HepG2 (cell line): ENCODE measurements around the gene SELENOI. TPM values are rescaled to one million over a fixed set of nuclear protein-coding genes. Genes with fewer than 3 reads are reported as not detected.
A peak's percentile ranks its signal among the peaks of the same experiment; 100 is the strongest.

Experiments used
- ARID2 ChIP-seq: sonication (generic); formaldehyde crosslinking; IDR thresholded peaks from 2 replicates; pipeline ENCODE4 v1.8.1; 2022; ENCODE audit warnings: mild to moderate bottlenecking, missing genetic modification reagents, borderline replicate concordance
- BCL3 ChIP-seq: sonication (generic); formaldehyde crosslinking; IDR thresholded peaks from 2 replicates; pipeline ENCODE4 v1.5.1; 2020; ENCODE audit warnings: mild to moderate bottlenecking, missing genetic modification reagents, moderate library complexity
- ERF ChIP-seq: IDR thresholded peaks from 2 replicates; pipeline ENCODE4 v1.6.1; 2018; ENCODE audit warnings: missing biosample characterization, missing genetic modification reagents
- ETV6 ChIP-seq: sonication (generic); formaldehyde crosslinking; conservative IDR thresholded peaks from 2 replicates; pipeline ENCODE4 v1.4.0; 2020; ENCODE audit warnings: missing genetic modification reagents
- FOXK1 ChIP-seq: sonication (generic); formaldehyde crosslinking; IDR thresholded peaks from 2 replicates; pipeline ENCODE4 v1.4.0; 2020; ENCODE audit warnings: low read depth, missing genetic modification reagents, borderline replicate concordance
- FOXO1 ChIP-seq: sonication (generic); formaldehyde crosslinking; IDR thresholded peaks from 2 replicates; pipeline ENCODE4 v1.4.0; 2020; ENCODE audit warnings: missing genetic modification reagents
- GATAD2A ChIP-seq: IDR thresholded peaks from 2 replicates; pipeline ENCODE4 v1.6.1; 2016
- KMT2A ChIP-seq: sonication (generic); formaldehyde crosslinking; IDR thresholded peaks from 2 replicates; pipeline ENCODE4 v1.4.0; 2020; ENCODE audit warnings: missing genetic modification reagents
- MED13 ChIP-seq: sonication (generic); formaldehyde crosslinking; IDR thresholded peaks from 2 replicates; pipeline ENCODE4 v1.5.0; 2020; ENCODE audit warnings: missing genetic modification reagents
- MIER3 ChIP-seq: IDR thresholded peaks from 2 replicates; pipeline ENCODE4 v1.6.1; 2016; ENCODE audit warnings: missing compliant biosample characterization, borderline replicate concordance
- NBN ChIP-seq: fragments of 450-650 bp; conservative IDR thresholded peaks from 2 replicates; pipeline ENCODE4 v1.6.1; 2017
- RXRB ChIP-seq: IDR thresholded peaks from 2 replicates; pipeline ENCODE4 v1.6.1; 2016; ENCODE audit warnings: borderline replicate concordance, missing genetic modification reagents, missing compliant biosample characterization
- XRCC5 ChIP-seq: fragments of 200-400 bp; formaldehyde crosslinking; optimal IDR thresholded peaks from 2 replicates; pipeline ENCODE3; 2017; ENCODE audit warnings: mild to moderate bottlenecking, low read length
- ZNF12 ChIP-seq: sonication (generic); formaldehyde crosslinking; IDR thresholded peaks from 2 replicates; pipeline ENCODE4 v1.5.0; 2020; ENCODE audit warnings: missing genetic modification reagents
- ZNF274 ChIP-seq: sonication (generic); formaldehyde crosslinking; IDR thresholded peaks from 2 replicates; pipeline ENCODE4 v1.5.1; 2020; ENCODE audit warnings: mild to moderate bottlenecking, missing genetic modification reagents
- ZNF331 ChIP-seq: sonication (generic); formaldehyde crosslinking; IDR thresholded peaks from 2 replicates; pipeline ENCODE4 v1.4.0; 2020; ENCODE audit warnings: missing genetic modification reagents
- ZNF350 ChIP-seq: sonication (generic); formaldehyde crosslinking; IDR thresholded peaks from 2 replicates; pipeline ENCODE4 v1.4.0; 2020; ENCODE audit warnings: mild to moderate bottlenecking, low read depth, missing genetic modification reagents, borderline replicate concordance
- ZNF44 ChIP-seq: sonication (generic); formaldehyde crosslinking; IDR thresholded peaks from 2 replicates; pipeline ENCODE4 v1.5.1; 2020; ENCODE audit warnings: mild to moderate bottlenecking, missing genetic modification reagents
- ZNF549 ChIP-seq: sonication (generic); formaldehyde crosslinking; IDR thresholded peaks from 2 replicates; pipeline ENCODE4 v1.5.0; 2020; ENCODE audit warnings: missing genetic modification reagents
- ZNF746 ChIP-seq: sonication (generic); formaldehyde crosslinking; IDR thresholded peaks from 2 replicates; pipeline ENCODE4 v1.8.0; 2022; ENCODE audit warnings: mild to moderate bottlenecking, missing genetic modification reagents
- ZNF788 ChIP-seq: sonication (generic); formaldehyde crosslinking; IDR thresholded peaks from 2 replicates; pipeline ENCODE4 v1.5.0; 2020; ENCODE audit warnings: mild to moderate bottlenecking, missing genetic modification reagents, borderline replicate concordance
- ZSCAN9 ChIP-seq: IDR thresholded peaks from 2 replicates; pipeline ENCODE4 v1.6.1; 2016; ENCODE audit warnings: borderline replicate concordance
- polyA plus RNA-seq, 8 experiments: library from polyadenylated mRNA; depleted of rRNA in 3 of 8; stranded (reverse) in 7 of 8; unstranded in 1 of 8; fragments of >200 nt; fragmentation: Illumina TruSeq in 4 of 8; extraction: Trizol in 4 of 8; gene quantifications; 2 replicates each; pipeline versions ENCODE4 v1.2.1 to v1.2.3, GENCODE V29; 2011 to 2016; ENCODE audit warnings: low read depth in 4 of 8, missing spikeins in 1 of 8, mixed read lengths in 1 of 8; ENCODE audit not compliant: insufficient read depth in 1 of 8
- total RNA-seq, 5 experiments: library from RNA; depleted of rRNA; stranded (reverse); fragments of >200 nt; fragmentation: Illumina TruSeq; extraction: Trizol; gene quantifications; 2 replicates each; pipeline ENCODE4 v1.2.3, GENCODE V29; 2016; ENCODE audit warnings: low read depth in 1 of 5
- TF ChIP-seq, protein P1 (sequence below): sonication (generic); formaldehyde crosslinking; IDR thresholded peaks from 2 replicates; pipeline ENCODE4 v1.4.0; 2020; ENCODE audit warnings: missing genetic modification reagents, borderline replicate concordance
- TF ChIP-seq, protein P2 (sequence below): IDR thresholded peaks from 2 replicates; pipeline ENCODE4 v1.6.1; 2016; ENCODE audit warnings: missing compliant biosample characterization, missing genetic modification reagents, borderline replicate concordance

SELENOI gene
- total and polyA plus RNA-seq, 2 of the 13 experiments (the other 11 are each of a cell fraction or from before 2014, with no cell fraction given) = 27.7 to 60.3 TPM

GRCh38 chr2:26330114-26330549 is 15.8 kb upstream of the SELENOI start (continued):
- 0 out of 2 replicates have a peak, but pooled peaks have one; percentile 20 for TF ChIP-seq BCL3
- TF ChIP-seq ZNF746 (CRISPR knock-in tag) = no peak
- TF ChIP-seq GATAD2A = peak; percentile 41; the same call in 1 of the 2 replicates
- TF ChIP-seq, protein P1, sequence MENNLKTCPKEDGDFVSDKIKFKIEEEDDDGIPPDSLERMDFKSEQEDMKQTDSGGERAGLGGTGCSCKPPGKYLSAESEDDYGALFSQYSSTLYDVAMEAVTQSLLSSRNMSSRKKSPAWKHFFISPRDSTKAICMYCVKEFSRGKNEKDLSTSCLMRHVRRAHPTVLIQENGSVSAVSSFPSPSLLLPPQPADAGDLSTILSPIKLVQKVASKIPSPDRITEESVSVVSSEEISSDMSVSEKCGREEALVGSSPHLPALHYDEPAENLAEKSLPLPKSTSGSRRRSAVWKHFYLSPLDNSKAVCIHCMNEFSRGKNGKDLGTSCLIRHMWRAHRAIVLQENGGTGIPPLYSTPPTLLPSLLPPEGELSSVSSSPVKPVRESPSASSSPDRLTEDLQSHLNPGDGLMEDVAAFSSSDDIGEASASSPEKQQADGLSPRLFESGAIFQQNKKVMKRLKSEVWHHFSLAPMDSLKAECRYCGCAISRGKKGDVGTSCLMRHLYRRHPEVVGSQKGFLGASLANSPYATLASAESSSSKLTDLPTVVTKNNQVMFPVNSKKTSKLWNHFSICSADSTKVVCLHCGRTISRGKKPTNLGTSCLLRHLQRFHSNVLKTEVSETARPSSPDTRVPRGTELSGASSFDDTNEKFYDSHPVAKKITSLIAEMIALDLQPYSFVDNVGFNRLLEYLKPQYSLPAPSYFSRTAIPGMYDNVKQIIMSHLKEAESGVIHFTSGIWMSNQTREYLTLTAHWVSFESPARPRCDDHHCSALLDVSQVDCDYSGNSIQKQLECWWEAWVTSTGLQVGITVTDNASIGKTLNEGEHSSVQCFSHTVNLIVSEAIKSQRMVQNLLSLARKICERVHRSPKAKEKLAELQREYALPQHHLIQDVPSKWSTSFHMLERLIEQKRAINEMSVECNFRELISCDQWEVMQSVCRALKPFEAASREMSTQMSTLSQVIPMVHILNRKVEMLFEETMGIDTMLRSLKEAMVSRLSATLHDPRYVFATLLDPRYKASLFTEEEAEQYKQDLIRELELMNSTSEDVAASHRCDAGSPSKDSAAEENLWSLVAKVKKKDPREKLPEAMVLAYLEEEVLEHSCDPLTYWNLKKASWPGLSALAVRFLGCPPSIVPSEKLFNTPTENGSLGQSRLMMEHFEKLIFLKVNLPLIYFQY (CRISPR knock-in tag) = peak; percentile 34; the same call in 1 of the 2 replicates
- TF ChIP-seq ZNF788 (CRISPR knock-in tag) = no peak
- peak; percentile 50; the same call in 1 of the 2 replicates for TF ChIP-seq RXRB
- TF ChIP-seq KMT2A (CRISPR knock-in tag) = peak; percentile 27; the same call in 1 of the 2 replicates
- TF ChIP-seq ZNF331 = peak; percentile 79; the same call in 1 of the 2 replicates
- peak; percentile 43; the same call in 1 of the 2 replicates for TF ChIP-seq ZNF12 (CRISPR knock-in tag)
- TF ChIP-seq ZNF350 (CRISPR knock-in tag) = peak; percentile 42; the same call in 1 of the 2 replicates
- TF ChIP-seq, protein P2, sequence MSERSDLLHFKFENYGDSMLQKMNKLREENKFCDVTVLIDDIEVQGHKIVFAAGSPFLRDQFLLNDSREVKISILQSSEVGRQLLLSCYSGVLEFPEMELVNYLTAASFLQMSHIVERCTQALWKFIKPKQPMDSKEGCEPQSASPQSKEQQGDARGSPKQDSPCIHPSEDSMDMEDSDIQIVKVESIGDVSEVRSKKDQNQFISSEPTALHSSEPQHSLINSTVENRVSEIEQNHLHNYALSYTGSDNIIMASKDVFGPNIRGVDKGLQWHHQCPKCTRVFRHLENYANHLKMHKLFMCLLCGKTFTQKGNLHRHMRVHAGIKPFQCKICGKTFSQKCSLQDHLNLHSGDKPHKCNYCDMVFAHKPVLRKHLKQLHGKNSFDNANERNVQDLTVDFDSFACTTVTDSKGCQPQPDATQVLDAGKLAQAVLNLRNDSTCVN (CRISPR knock-in tag) = peak; percentile 25; the same call in 1 of the 2 replicates
- 0 out of 2 replicates have a peak, but pooled peaks have one; percentile 17 for TF ChIP-seq ZNF44 (CRISPR knock-in tag)
- TF ChIP-seq ZNF549 (CRISPR knock-in tag) = no peak
- peak; percentile 67; the same call in 1 of the 2 replicates for TF ChIP-seq ZSCAN9 (CRISPR knock-in tag)
- 0 out of 2 replicates have a peak, but pooled peaks have one; percentile 30 for TF ChIP-seq ETV6 (CRISPR knock-in tag)
- peak; percentile 93 for TF ChIP-seq XRCC5
- TF ChIP-seq NBN = no peak
- TF ChIP-seq FOXO1 (CRISPR knock-in tag) = no peak
- TF ChIP-seq ZNF274 (CRISPR knock-in tag) = 0 out of 2 replicates have a peak, but pooled peaks have one; percentile 46
- TF ChIP-seq MIER3 (CRISPR knock-in tag) = 0 out of 2 replicates have a peak, but pooled peaks have one; percentile 65
- TF ChIP-seq ARID2 (CRISPR knock-in tag) = no peak
- no peak for TF ChIP-seq FOXK1
- TF ChIP-seq MED13 (CRISPR knock-in tag) = no peak
- TF ChIP-seq ERF (CRISPR knock-in tag) = peak; percentile 39; the same call in 1 of the 2 replicates
